ENCODE measurements around the gene MATCAP1. TPM values are rescaled to one million over a fixed set of nuclear protein-coding genes. Genes with fewer than 3 reads are reported as not detected.
A peak's percentile ranks its signal among the peaks of the same experiment; 100 is the strongest.

MATCAP1 gene
- total and polyA plus RNA-seq, 10 of the 15 experiments (the other 5 are each of a cell fraction or from before 2014, with no cell fraction given): 2.8 to 25.8 (median 8.6) TPM

DNA sequence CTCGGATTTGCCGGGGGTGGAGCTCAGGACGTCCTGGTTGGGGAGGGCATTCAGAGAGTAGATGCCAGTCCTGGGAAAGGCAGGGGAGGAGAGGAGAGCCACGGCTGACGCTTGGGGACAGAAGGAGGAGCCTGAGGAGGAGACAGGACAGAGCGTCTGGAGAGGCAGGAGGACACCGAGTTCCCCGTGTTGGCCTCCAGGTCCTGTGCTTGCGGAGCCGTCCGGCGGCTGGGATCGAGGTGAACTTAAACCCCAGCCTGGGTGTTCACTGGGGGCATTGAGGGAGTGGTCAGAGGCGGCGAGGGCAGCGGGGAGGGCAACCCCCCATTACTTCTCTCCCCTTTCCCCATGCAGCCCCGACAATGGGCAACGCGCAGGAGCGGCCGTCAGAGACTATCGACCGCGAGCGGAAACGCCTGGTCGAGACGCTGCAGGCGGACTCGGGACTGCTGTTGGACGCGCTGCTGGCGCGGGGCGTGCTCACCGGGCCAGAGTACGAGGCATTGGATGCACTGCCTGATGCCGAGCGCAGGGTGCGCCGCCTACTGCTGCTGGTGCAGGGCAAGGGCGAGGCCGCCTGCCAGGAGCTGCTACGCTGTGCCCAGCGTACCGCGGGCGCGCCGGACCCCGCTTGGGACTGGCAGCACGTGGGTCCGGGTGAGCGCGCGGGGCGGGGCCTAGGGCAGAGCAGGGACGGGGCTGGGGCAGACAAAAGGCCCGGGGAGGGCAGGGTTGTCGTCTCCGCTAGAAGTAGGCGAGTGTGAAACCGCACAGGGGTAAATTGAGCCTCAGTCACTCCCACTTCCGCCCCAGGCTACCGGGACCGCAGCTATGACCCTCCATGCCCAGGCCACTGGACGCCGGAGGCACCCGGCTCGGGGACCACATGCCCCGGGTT, 9.7 kb downstream of the MATCAP1 start (continued):
- no peak for TF ChIP-seq E2F4 (IDR thresholded peaks at IDR 0.05; ENCODE audit: low read depth, low read length)
- peak; percentile 53 for TF ChIP-seq USF1 (IDR thresholded peaks at IDR 0.05; ENCODE audit: borderline replicate concordance, extremely low read length, insufficient read depth, low read depth, low read length)
- TF ChIP-seq GATAD2B (conservative IDR thresholded peaks at IDR 0.05; ENCODE audit: low read depth): peak; percentile 75; the same call in 1 of the 2 replicates
- 0 out of 2 replicates have a peak, but pooled peaks have one; percentile 45 for TF ChIP-seq MTA2 (IDR thresholded peaks at IDR 0.05; ENCODE audit: low read depth)
- TF ChIP-seq, protein P1, sequence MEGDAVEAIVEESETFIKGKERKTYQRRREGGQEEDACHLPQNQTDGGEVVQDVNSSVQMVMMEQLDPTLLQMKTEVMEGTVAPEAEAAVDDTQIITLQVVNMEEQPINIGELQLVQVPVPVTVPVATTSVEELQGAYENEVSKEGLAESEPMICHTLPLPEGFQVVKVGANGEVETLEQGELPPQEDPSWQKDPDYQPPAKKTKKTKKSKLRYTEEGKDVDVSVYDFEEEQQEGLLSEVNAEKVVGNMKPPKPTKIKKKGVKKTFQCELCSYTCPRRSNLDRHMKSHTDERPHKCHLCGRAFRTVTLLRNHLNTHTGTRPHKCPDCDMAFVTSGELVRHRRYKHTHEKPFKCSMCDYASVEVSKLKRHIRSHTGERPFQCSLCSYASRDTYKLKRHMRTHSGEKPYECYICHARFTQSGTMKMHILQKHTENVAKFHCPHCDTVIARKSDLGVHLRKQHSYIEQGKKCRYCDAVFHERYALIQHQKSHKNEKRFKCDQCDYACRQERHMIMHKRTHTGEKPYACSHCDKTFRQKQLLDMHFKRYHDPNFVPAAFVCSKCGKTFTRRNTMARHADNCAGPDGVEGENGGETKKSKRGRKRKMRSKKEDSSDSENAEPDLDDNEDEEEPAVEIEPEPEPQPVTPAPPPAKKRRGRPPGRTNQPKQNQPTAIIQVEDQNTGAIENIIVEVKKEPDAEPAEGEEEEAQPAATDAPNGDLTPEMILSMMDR (IDR thresholded peaks at IDR 0.05 in 2 of 3, conservative IDR thresholded peaks at IDR 0.05 in 1 of 3; ENCODE audit: control insufficient read depth in 2 of 3, extremely low read depth in 1 of 3, insufficient read depth in 1 of 3, low read depth in 3 of 3, low read length in 3 of 3): peak in 1 of 3 experiments; percentile 30; a peak in 2 of 6 replicates
- TF ChIP-seq PKNOX1 (IDR thresholded peaks at IDR 0.05): no peak
